CD8-positive, alpha-beta memory T cell (primary cell): ENCODE results near the gene UBE2G1. TPM values are rescaled to one million over a fixed set of nuclear protein-coding genes. Genes with fewer than 3 reads are reported as not detected.
A peak's percentile ranks its signal among the peaks of the same experiment; 100 is the strongest.

Experiments used
- CTCF ChIA-PET: fragments of 350-600 bp; sonication (Branson Sonifier 250); formaldehyde crosslinking; loops from one replicate; lab custom pipeline; 2021; ENCODE audit warnings: antibody characterized with exemption; lab: Charles Lee
- POLR2A ChIA-PET: fragments of 350-600 bp; sonication (Branson Sonifier 250); formaldehyde crosslinking; loops from one replicate; lab custom pipeline; 2021; ENCODE audit warnings: antibody characterized with exemption; lab: Charles Lee
- DNase-seq, 5 donors: peaks; one replicate each; pipeline versions ENCODE4 v3.0.0 to v3.0.0-alpha.2; 2020 to 2022; ENCODE audit warnings: mixed read lengths in 1 of 5
- H3K27ac ChIP-seq: one replicate; pipeline ENCODE4 v1.7.0; 2013; ENCODE audit warnings: low read depth, mild to moderate bottlenecking, low read length, moderate library complexity
- H3K27me3 ChIP-seq: 2 replicates; pipeline ENCODE4 v1.7.0; 2013; ENCODE audit warnings: low read length, mild to moderate bottlenecking; ENCODE audit not compliant: insufficient read depth, poor library complexity, severe bottlenecking
- H3K36me3 ChIP-seq: 2 replicates; pipeline ENCODE4 v1.7.0; 2013; ENCODE audit warnings: mild to moderate bottlenecking, low read length, moderate library complexity; ENCODE audit not compliant: insufficient read depth
- H3K4me1 ChIP-seq: 2 replicates; pipeline ENCODE4 v1.7.0; 2013; ENCODE audit warnings: mild to moderate bottlenecking, low read length, moderate library complexity; ENCODE audit not compliant: insufficient read depth
- H3K4me3 ChIP-seq: 2 replicates; pipeline ENCODE4 v1.7.0; 2013; ENCODE audit warnings: mild to moderate bottlenecking, low read length
- H3K9me3 ChIP-seq: 2 replicates; pipeline ENCODE4 v1.7.0; 2013; ENCODE audit warnings: mild to moderate bottlenecking, low read length
- H3K27ac Mint-ChIP-seq, 8 donors: one replicate each; pipeline ENCODE4 v1.8.0; 2020 to 2021; ENCODE audit warnings: mixed read lengths in 8 of 8, mild to moderate bottlenecking in 6 of 8, inconsistent platforms in 3 of 8, moderate library complexity in 3 of 8
- H3K27me3 Mint-ChIP-seq, 2 donors: one replicate each; pipeline ENCODE4 v1.8.0; 2020 to 2021; ENCODE audit warnings: mixed read lengths in 2 of 2, mild to moderate bottlenecking in 1 of 2, moderate library complexity in 1 of 2
- H3K36me3 Mint-ChIP-seq, 3 donors: one replicate each; pipeline ENCODE4 v1.8.0; 2020 to 2021; ENCODE audit warnings: mixed read lengths in 3 of 3, inconsistent platforms in 1 of 3, mild to moderate bottlenecking in 1 of 3
- H3K4me1 Mint-ChIP-seq, 3 donors: one replicate each; pipeline ENCODE4 v1.8.0; 2020 to 2021; ENCODE audit warnings: mixed read lengths in 3 of 3, inconsistent platforms in 1 of 3, mild to moderate bottlenecking in 1 of 3
- H3K4me3 Mint-ChIP-seq, 7 donors: one replicate each; pipeline ENCODE4 v1.8.0; 2020 to 2021; ENCODE audit warnings: mixed read lengths in 7 of 7, mild to moderate bottlenecking in 6 of 7, moderate library complexity in 4 of 7, inconsistent platforms in 2 of 7
- H3K9me3 Mint-ChIP-seq, 5 donors: one replicate each; pipeline ENCODE4 v1.8.0; 2020 to 2022; ENCODE audit warnings: mixed read lengths in 5 of 5, mild to moderate bottlenecking in 3 of 5, moderate library complexity in 2 of 5, inconsistent platforms in 1 of 5
- polyA plus RNA-seq: library from polyadenylated mRNA; unstranded; fragments of 300-500 nt; fragmentation: Illumina TruSeq; gene quantifications from one replicate; pipeline ENCODE4 v1.2.3, GENCODE V29; 2021
- total RNA-seq, 2 experiments: library from RNA; stranded (reverse); gene quantifications; one replicate each; pipeline ENCODE4 v1.2.3, GENCODE V29; 2021

The UBE2G1 gene
- total and polyA plus RNA-seq, 3 experiments from 2014 or later, result 54.9 to 68.0 (median 66.6) TPM

DNA sequence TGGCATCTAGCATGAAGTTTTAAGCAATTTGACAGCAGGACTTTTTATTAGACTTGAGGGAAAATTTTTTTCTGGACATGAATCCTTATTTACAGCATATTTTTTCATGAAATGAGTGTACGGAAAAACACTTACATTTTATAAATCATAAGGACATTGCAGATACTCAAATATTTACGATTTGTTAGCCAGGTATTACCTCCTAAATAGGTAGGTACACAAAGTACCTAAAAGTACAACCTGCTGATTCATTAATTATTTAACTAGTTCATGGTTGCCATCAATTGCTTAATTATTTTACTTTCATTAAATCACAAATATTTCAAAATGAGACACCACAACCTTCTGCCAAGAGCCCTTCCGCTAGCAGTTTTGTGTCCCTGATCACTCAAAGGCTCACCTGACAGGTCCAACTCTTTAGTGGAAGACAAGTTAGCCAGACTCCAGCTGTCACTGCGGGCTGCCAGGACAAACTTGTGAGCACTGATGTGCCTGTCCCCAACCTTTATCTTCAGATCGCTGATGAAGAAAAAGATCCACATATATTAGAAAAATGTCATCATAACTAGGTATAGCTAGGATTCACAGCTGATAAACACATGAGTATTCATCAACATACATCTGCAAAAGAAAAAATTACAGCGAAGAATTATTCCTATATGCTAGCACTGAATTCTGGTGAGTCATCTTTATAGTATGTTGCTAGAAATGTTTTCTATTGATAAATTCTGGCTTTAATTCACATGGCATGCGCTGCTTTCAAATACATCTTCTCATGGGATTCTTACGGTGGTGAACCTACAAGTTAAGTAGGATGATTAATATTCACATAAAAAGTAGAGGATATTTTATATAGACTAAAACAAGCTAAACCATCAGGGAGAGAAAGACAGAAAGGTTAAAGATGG is 130.8 kb downstream of the UBE2G1 start:
- H3K36me3 Mint-ChIP-seq, result peaks cover 2 to 70% (median 17%) of the 10 kb centered on the region in 3 donors
- H3K27ac ChIP-seq, result no peak overlapping the region
- no peaks in the 10 kb centered on the region for H3K9me3 ChIP-seq
- H3K27me3 Mint-ChIP-seq, result no peaks in the 10 kb centered on the region
- no peak overlapping the region for H3K4me3 ChIP-seq
- peaks cover 25 to 36% (median 27%) of the 10 kb centered on the region in 3 donors for H3K4me1 Mint-ChIP-seq
- POLR2A ChIA-PET, result no interaction called here
- CTCF ChIA-PET, result interaction anchor here (0.5 to 0.9 kb wide), 2 partner anchors 20 to 51 kb away, joined by 3 to 4 read pairs; no protein-coding TSS in a partner anchor
- no peak overlapping the region for H3K4me3 Mint-ChIP-seq
- no peaks in the 10 kb centered on the region for H3K9me3 Mint-ChIP-seq
- peaks cover 14% of the 10 kb centered on the region for H3K36me3 ChIP-seq
- H3K27me3 ChIP-seq, result no peaks in the 10 kb centered on the region
- H3K4me1 ChIP-seq, result peaks cover 19% of the 10 kb centered on the region
- DNase-seq, result no peak
- no peak overlapping the region for H3K27ac Mint-ChIP-seq

DNA sequence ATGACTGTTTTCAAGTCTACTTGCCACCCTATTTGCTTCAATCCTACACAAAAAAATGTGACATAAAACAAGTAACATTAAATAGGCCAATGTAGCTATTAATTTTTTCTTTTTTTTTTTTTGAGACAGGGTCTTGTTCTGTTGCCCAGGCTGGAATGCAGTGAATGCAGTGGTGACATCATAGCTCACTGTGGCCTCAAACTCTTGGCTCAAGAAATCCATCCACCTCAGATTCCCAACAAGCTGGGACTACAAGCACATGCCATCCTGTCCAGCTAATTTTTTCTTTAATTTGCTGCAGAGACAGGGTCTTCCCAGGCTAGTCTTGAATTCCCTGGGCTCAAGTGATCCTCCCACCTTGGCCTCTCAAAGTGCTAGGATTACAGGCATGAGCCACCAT is 132.1 kb downstream of the UBE2G1 start:
- ChIA-PET CTCF (interaction anchor here (0.9 kb wide), 1 partner anchor 19 kb away, joined by 4 read pairs; no protein-coding TSS in a partner anchor), POLR2A (no interaction called here)
- Histone ChIP-seq H3K4me1 (peaks cover 19% of the 10 kb centered on the region), H3K27ac (no peak overlapping the region), H3K27me3 (no peaks in the 10 kb centered on the region), H3K36me3 (peaks cover 9% of the 10 kb centered on the region), H3K4me3 (no peak overlapping the region), H3K9me3 (no peaks in the 10 kb centered on the region)
- Mint-ChIP-seq H3K36me3 (peaks cover 0 to 70% (median 16%) of the 10 kb centered on the region in 3 donors), H3K9me3 (no peaks in the 10 kb centered on the region), H3K4me1 (peaks cover 25 to 36% (median 26%) of the 10 kb centered on the region in 3 donors), H3K27me3 (no peaks in the 10 kb centered on the region), H3K4me3 (no peak overlapping the region), H3K27ac (no peak overlapping the region)
- no peak for DNase-seq

DNA sequence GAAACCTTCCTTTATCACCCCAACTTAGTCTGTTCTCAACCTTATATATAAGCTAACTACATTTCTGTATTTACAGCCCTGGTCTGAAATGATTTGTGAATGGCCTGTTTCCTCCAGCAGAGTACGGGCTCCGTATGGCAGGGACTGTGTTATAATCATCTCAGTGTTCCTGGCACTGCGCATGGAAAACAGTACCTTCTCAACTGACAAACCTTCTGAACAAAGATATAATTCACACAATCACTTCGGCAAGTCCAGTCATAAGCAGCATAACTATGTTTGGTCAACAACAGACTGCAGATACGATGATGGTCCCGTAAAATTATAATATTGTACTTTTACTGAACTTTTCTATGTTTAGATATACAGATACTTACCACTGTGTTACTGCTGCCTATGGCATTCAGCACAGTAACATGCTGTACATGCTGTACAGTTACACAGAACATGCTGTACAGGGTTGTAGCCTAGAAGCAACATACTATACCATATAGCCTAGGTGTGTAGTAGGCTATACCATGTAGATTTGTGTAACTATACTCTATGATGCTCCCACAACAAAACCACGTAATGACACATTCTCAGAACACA is 132.7 kb downstream of the UBE2G1 start:
- no peaks in the 10 kb centered on the region for H3K9me3 ChIP-seq
- no peaks in the 10 kb centered on the region for H3K27me3 ChIP-seq
- peaks cover 25 to 36% (median 26%) of the 10 kb centered on the region in 3 donors for H3K4me1 Mint-ChIP-seq
- ChIA-PET CTCF (no interaction called here), POLR2A (no interaction called here)
- H3K27ac ChIP-seq, result no peak overlapping the region
- peaks cover 19% of the 10 kb centered on the region for H3K4me1 ChIP-seq
- H3K27me3 Mint-ChIP-seq, result no peaks in the 10 kb centered on the region
- no peak overlapping the region for H3K4me3 ChIP-seq
- no peak for DNase-seq
- peak overlapping the region in 4 of 8 donors; percentile 2 to 75 (median 40) for H3K27ac Mint-ChIP-seq
- H3K9me3 Mint-ChIP-seq, result no peaks in the 10 kb centered on the region
- peaks cover 0 to 67% (median 16%) of the 10 kb centered on the region in 3 donors for H3K36me3 Mint-ChIP-seq
- H3K4me3 Mint-ChIP-seq, result peak overlapping the region in 1 of 7 donors; percentile 36
- H3K36me3 ChIP-seq, result peaks cover 9% of the 10 kb centered on the region

DNA sequence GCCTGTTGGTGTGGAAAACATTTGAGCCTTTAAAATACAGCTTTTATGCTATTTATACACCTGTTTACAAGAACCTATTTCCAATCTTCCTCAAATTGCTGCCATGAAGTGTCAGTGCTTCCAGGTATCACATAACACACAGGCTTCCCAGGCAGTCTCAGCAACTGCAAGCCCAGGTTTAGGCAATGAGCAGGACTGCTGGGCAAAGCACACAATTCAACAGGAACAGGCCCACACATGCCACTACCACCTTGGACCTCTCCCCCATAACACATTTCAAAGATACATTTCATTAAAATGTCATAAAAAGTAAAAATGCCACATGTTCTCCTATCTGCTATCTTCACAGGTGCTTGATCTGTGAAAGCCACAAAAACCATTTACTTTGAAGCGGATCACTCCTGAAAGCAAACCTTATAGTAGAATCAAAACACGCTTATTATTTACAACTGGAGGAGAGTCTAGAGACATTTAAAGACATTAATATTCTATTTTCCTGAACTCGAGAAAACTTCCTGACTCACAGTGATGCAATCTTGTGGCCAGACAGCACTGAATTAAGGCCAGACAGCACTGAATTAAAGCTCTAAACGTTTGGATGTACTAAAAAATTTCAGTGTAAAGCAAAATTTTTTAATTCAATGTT is 134.2 kb downstream of the UBE2G1 start:
- H3K27ac ChIP-seq, result no peak overlapping the region
- peaks cover 19% of the 10 kb centered on the region for H3K4me1 ChIP-seq
- H3K27me3 ChIP-seq, result no peaks in the 10 kb centered on the region
- H3K36me3 ChIP-seq, result peaks cover 5% of the 10 kb centered on the region
- POLR2A ChIA-PET, result no interaction called here
- Mint-ChIP-seq H3K4me3 (peak overlapping the region in 3 of 7 donors; percentile 3 to 15 (median 13)), H3K9me3 (no peaks in the 10 kb centered on the region), H3K36me3 (peaks cover 0 to 64% (median 16%) of the 10 kb centered on the region in 3 donors), H3K27ac (peak overlapping the region in 6 of 8 donors; percentile 4 to 91 (median 80)), H3K4me1 (peaks cover 31 to 42% (median 32%) of the 10 kb centered on the region in 3 donors), H3K27me3 (no peaks in the 10 kb centered on the region)
- H3K9me3 ChIP-seq, result no peaks in the 10 kb centered on the region
- no peak overlapping the region for H3K4me3 ChIP-seq
- DNase-seq, result peak in 1 of 5 donors; percentile 31
- CTCF ChIA-PET, result no interaction called here

DNA sequence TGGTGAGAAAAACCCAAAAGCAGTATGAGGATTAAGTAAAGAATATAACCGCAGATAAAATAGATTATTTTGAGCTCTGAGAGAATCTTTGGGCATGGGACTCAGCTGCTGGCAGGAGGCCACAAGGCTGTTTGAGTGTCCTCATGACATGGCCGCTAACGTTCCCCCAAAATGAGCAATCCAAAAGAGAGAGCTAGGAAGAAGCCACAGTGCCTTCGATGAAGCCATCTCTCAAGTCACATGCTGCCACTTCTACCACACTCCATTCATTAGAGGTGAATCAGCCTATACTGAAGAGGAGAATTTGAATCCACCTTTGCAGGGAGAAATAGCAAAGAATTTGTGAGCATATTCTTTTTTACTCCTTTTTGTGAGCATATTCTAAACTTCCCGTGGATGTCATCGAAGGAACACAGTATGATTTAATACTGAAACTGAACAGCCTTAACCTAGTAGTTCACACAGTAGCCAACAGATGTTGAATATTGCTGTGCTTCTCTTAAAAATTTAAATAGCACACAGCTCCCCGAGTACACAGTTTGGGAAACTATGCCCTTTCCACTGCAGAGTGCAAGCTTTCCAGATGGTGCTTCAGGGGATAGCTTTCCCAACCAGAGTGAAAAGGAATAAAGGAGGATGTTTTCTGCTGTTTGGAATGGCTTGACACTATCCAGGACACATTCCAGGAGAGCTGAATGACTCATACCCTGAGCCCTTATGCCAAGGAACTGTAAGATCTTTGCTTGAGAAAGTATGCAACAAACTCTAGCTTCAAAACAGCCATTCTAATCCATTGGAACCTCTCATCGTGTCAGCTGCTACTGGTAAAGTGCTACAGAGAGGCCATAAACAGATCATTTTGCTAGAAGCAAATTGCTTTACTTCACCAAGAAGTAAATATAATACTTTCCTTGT is 136.6 kb downstream of the UBE2G1 start:
- H3K27ac ChIP-seq, result no peak overlapping the region
- no peaks in the 10 kb centered on the region for H3K36me3 ChIP-seq
- no peaks in the 10 kb centered on the region for H3K9me3 ChIP-seq
- ChIA-PET POLR2A (no interaction called here), CTCF (interaction anchor here (0.8 to 1.0 kb wide), 2 partner anchors 15 to 183 kb away, joined by 3 read pairs; no protein-coding TSS in a partner anchor)
- no peaks in the 10 kb centered on the region for H3K9me3 Mint-ChIP-seq
- H3K4me3 ChIP-seq, result no peak overlapping the region
- H3K4me3 Mint-ChIP-seq, result no peak overlapping the region
- H3K27me3 Mint-ChIP-seq, result no peaks in the 10 kb centered on the region
- H3K36me3 Mint-ChIP-seq, result peaks cover 0 to 51% (median 15%) of the 10 kb centered on the region in 3 donors
- H3K27me3 ChIP-seq, result no peaks in the 10 kb centered on the region
- no peak for DNase-seq
- peaks cover 19% of the 10 kb centered on the region for H3K4me1 ChIP-seq
- peak overlapping the region in 1 of 8 donors; percentile 29 for H3K27ac Mint-ChIP-seq
- H3K4me1 Mint-ChIP-seq, result peaks cover 31 to 39% (median 32%) of the 10 kb centered on the region in 3 donors

DNA sequence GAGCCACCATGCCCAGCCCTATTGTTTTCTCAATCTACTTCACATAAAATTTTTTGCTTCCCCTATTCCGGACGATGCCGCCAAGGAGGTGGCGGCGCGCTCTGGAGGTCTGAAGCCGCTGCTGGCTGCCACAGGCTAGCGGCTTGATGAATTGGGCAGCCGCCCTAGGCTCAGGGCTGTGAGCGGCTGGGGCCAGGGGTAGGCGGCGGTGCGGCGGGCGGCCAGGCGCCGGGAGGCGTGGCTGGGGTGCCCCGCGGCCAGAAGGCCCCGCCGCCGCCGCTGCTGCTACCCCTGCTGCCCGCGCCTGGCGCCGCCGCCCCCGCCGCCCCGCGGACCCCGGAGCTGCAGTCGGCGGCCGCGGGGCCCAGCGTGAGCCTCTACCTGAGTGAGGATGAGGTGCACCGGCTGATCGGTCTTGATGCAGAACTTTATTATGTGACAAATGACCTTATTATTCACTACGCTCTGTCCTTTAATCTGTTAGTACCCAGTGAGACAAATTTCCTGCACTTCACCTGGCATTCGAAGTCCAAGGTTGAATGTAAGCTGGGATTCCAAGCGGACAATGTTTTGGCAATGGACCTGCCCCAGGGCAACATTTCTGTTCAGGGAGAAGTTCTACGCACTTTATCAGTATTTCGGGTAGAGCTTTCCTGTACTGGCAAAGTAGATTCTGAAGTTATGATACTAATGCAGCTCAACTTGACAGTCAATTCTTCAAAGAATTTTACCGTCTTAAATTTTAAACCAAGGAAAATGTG is 144.4 kb downstream of the UBE2G1 start:
- Histone ChIP-seq H3K9me3 (no peaks in the 10 kb centered on the region), H3K27me3 (no peaks in the 10 kb centered on the region), H3K4me3 (no peak overlapping the region), H3K4me1 (no peaks in the 10 kb centered on the region), H3K27ac (no peak overlapping the region), H3K36me3 (peaks cover 6% of the 10 kb centered on the region)
- no peak for DNase-seq
- POLR2A ChIA-PET, result no interaction called here
- Mint-ChIP-seq H3K4me3 (no peak overlapping the region), H3K9me3 (no peaks in the 10 kb centered on the region), H3K36me3 (peaks cover 0 to 37% (median 1%) of the 10 kb centered on the region in 3 donors), H3K27me3 (no peaks in the 10 kb centered on the region), H3K27ac (peak overlapping the region in 1 of 8 donors; percentile 6), H3K4me1 (no peaks in the 10 kb centered on the region)
- CTCF ChIA-PET, result interaction anchor here (1.3 kb wide), 1 partner anchor 82 kb away, joined by 3 read pairs; no protein-coding TSS in a partner anchor

DNA sequence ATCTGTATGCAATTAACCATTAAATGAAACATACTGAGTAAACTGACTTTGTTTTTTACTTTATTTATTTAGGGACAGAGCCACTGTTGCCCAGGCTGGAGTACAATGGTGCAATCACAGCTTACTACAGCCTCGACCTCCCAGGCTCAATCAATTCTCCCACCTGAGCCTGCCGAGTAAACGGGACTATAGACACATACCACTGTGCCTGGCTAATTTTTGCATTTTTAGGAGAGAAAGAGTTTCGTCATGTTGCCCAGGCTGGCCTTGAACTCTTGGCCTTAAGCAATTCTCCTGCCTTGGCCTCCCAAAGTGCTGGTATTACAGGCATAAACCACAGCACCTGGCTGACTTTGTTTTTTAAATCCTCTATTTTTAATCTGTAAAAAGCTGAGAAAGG is 145.3 kb downstream of the UBE2G1 start:
- Histone ChIP-seq H3K27me3 (no peaks in the 10 kb centered on the region), H3K27ac (no peak overlapping the region), H3K4me3 (no peak overlapping the region), H3K4me1 (no peaks in the 10 kb centered on the region), H3K9me3 (no peaks in the 10 kb centered on the region), H3K36me3 (peaks cover 8% of the 10 kb centered on the region)
- H3K27me3 Mint-ChIP-seq, result no peaks in the 10 kb centered on the region
- H3K36me3 Mint-ChIP-seq, result peaks cover 0 to 44% (median 0%) of the 10 kb centered on the region in 3 donors
- H3K9me3 Mint-ChIP-seq, result no peaks in the 10 kb centered on the region
- peaks cover 0 to 3% (median 0%) of the 10 kb centered on the region in 3 donors for H3K4me1 Mint-ChIP-seq
- no peak overlapping the region for H3K4me3 Mint-ChIP-seq
- ChIA-PET CTCF (no interaction called here), POLR2A (no interaction called here)
- no peak for DNase-seq
- H3K27ac Mint-ChIP-seq, result no peak overlapping the region
